Stimulated activated CD4-positive, alpha-beta T cell treated with anti-CD3 and anti-CD28 coated beads, Interleukin-4, amount 100 ng/mL, for 24 hours (primary cell): ENCODE results near the gene APIP.

Source experiments
- DNase-seq: peaks from one replicate; pipeline ENCODE4 v3.0.0-alpha.2; 2020

The APIP gene

GRCh38 chr11:34877375-34877975 is 38.7 kb downstream of the APIP start:
- DNase-seq, result no peak

- no peak for DNase-seq
These were observed 42.0 kb downstream of the APIP start for GRCh38 chr11:34874202-34874601.

- DNase-seq, result no peak
These were observed 45.5 kb downstream of the APIP start for GRCh38 chr11:34870548-34871196.

- DNase-seq, result no peak
These were observed 46.8 kb downstream of the APIP start for GRCh38 chr11:34869425-34869824.

- no peak for DNase-seq
These were observed 49.8 kb downstream of the APIP start for GRCh38 chr11:34866375-34866774.

GRCh38 chr11:34865261-34865660 is 50.9 kb downstream of the APIP start:
- no peak for DNase-seq

- no peak for DNase-seq
These were observed 51.8 kb downstream of the APIP start for GRCh38 chr11:34864424-34864823.

- DNase-seq, result no peak
These were observed 53.1 kb downstream of the APIP start for GRCh38 chr11:34863048-34863447.

GRCh38 chr11:34860518-34860917 is 55.7 kb downstream of the APIP start:
- no peak for DNase-seq

GRCh38 chr11:34860034-34860433 is 56.1 kb downstream of the APIP start:
- DNase-seq, result no peak

- DNase-seq, result no peak
These were observed 56.7 kb downstream of the APIP start for GRCh38 chr11:34859496-34859895.

GRCh38 chr11:34857463-34857862 is 58.7 kb downstream of the APIP start:
- no peak for DNase-seq

GRCh38 chr11:34856251-34856650 is 59.9 kb downstream of the APIP start:
- DNase-seq, result no peak

GRCh38 chr11:34855754-34856095 is 60.5 kb downstream of the APIP start:
- no peak for DNase-seq

GRCh38 chr11:34855021-34855753 is 61.0 kb downstream of the APIP start:
- DNase-seq, result no peak

GRCh38 chr11:34851916-34852315 is 64.3 kb downstream of the APIP start:
- DNase-seq, result no peak

GRCh38 chr11:34850334-34850733 is 65.8 kb downstream of the APIP start:
- no peak for DNase-seq

- no peak for DNase-seq
These were observed 69.7 kb downstream of the APIP start for GRCh38 chr11:34846467-34846866.

- no peak for DNase-seq
These were observed 71.6 kb downstream of the APIP start for GRCh38 chr11:34844463-34845112.

GRCh38 chr11:34843271-34843670 is 72.9 kb downstream of the APIP start:
- no peak for DNase-seq

- DNase-seq, result peak; percentile 5
These were observed 75.3 kb downstream of the APIP start for GRCh38 chr11:34840736-34841386.

GRCh38 chr11:34839969-34840368 is 76.2 kb downstream of the APIP start:
- DNase-seq, result no peak
